Measurements from ENCODE around the gene NADSYN1. TPM values are rescaled to one million over a fixed set of nuclear protein-coding genes. Genes with fewer than 3 reads are reported as not detected.
A peak's percentile ranks its signal among the peaks of the same experiment; 100 is the strongest.
"Not testable (repeated sequence)": the region's sequence is repeated elsewhere in the genome, so short reads cannot be mapped to it uniquely, and the experiment has no call there.

NADSYN1 gene
- polyA plus RNA-seq, 3 donors, result 44.1 to 162 (median 44.8) TPM

GRCh38 chr11:71535825-71536224 is 82.8 kb downstream of the NADSYN1 start:
- Mint-ChIP-seq H3K36me3 (no peaks in the 10 kb centered on the region), H3K27me3 (ENCODE audit: low read depth in 3 of 3) (peaks cover 3 to 8% (median 4%) of the 10 kb centered on the region in 3 donors), H3K4me1 (peaks cover 4% of the 10 kb centered on the region), H3K27ac (no peak overlapping the region), H3K9me3 (peaks cover 3 to 6% (median 4%) of the 10 kb centered on the region in 7 donors), H3K4me3 (no peak overlapping the region)
- H3K79me2 ChIP-seq (ENCODE audit: insufficient read depth, low read length), result no peaks in the 10 kb centered on the region
- no peaks in the 10 kb centered on the region for H3K9me3 ChIP-seq (replicated peaks in 1 of 2; ENCODE audit: control insufficient read depth in 1 of 2, insufficient read depth in 1 of 2, low read length in 2 of 2)
- no peak overlapping the region for H2AFZ ChIP-seq (ENCODE audit: insufficient read depth, low read depth, low read length, poor library complexity, severe bottlenecking)
- H4K20me1 ChIP-seq (ENCODE audit: insufficient read depth, low read length), result no peaks in the 10 kb centered on the region
- TF ChIP-seq CTCF (IDR thresholded peaks at IDR 0.05), result no peak
- H3K4me1 ChIP-seq (ENCODE audit: control insufficient read depth in 1 of 2, insufficient read depth in 2 of 2, low read length in 2 of 2), result no peaks in the 10 kb centered on the region
- H3K27me3 ChIP-seq (ENCODE audit: control insufficient read depth in 2 of 2, insufficient read depth in 2 of 2, low read length in 2 of 2), result no peaks in the 10 kb centered on the region
- no peak overlapping the region for H3K4me3 ChIP-seq (replicated peaks in 1 of 3; ENCODE audit: low read depth in 2 of 3, low read length in 3 of 3)
- no peak overlapping the region for H3K27ac ChIP-seq (ENCODE audit: low read depth in 1 of 2, low read length in 2 of 2)
- no peak overlapping the region for H3K9ac ChIP-seq (ENCODE audit: insufficient read depth, low read length, poor library complexity, severe bottlenecking)
- H3K4me2 ChIP-seq (replicated peaks; ENCODE audit: extremely low read depth, low read length, poor library complexity, severe bottlenecking), result no peak overlapping the region
- intact Hi-C loops (cut with micrococcal nuclease), result no loop called here
- H3K36me3 ChIP-seq (replicated peaks in 1 of 2; ENCODE audit: control insufficient read depth in 1 of 2, insufficient read depth in 2 of 2, low read length in 2 of 2), result no peaks in the 10 kb centered on the region
- WGBS (ENCODE audit: insufficient coverage), result 100% methylated on average over 6 of the region's 9 CpGs
- no peak for DNase-seq

GRCh38 chr11:71537537-71537936 is 84.5 kb downstream of the NADSYN1 start:
- no peaks in the 10 kb centered on the region for H3K36me3 Mint-ChIP-seq
- DNase-seq, result no peak
- Histone ChIP-seq H4K20me1 (ENCODE audit: insufficient read depth, low read length) (no peaks in the 10 kb centered on the region), H3K27ac (ENCODE audit: low read depth in 1 of 2, low read length in 2 of 2) (no peak overlapping the region), H3K36me3 (replicated peaks in 1 of 2; ENCODE audit: control insufficient read depth in 1 of 2, insufficient read depth in 2 of 2, low read length in 2 of 2) (no peaks in the 10 kb centered on the region), H3K4me1 (ENCODE audit: control insufficient read depth in 1 of 2, insufficient read depth in 2 of 2, low read length in 2 of 2) (no peaks in the 10 kb centered on the region), H3K9ac (ENCODE audit: insufficient read depth, low read length, poor library complexity, severe bottlenecking) (no peak overlapping the region), H3K9me3 (replicated peaks in 1 of 2; ENCODE audit: control insufficient read depth in 1 of 2, insufficient read depth in 1 of 2, low read length in 2 of 2) (peaks cover 0 to 11% of the 10 kb centered on the region in 2 donors), H3K27me3 (ENCODE audit: control insufficient read depth in 2 of 2, insufficient read depth in 2 of 2, low read length in 2 of 2) (no peaks in the 10 kb centered on the region), H3K4me2 (replicated peaks; ENCODE audit: extremely low read depth, low read length, poor library complexity, severe bottlenecking) (no peak overlapping the region), H3K79me2 (ENCODE audit: insufficient read depth, low read length) (no peaks in the 10 kb centered on the region), H3K4me3 (replicated peaks in 1 of 3; ENCODE audit: low read depth in 2 of 3, low read length in 3 of 3) (no peak overlapping the region), H2AFZ (ENCODE audit: insufficient read depth, low read depth, low read length, poor library complexity, severe bottlenecking) (no peak overlapping the region)
- TF ChIP-seq CTCF (IDR thresholded peaks at IDR 0.05), result no peak
- no peak overlapping the region for H3K27ac Mint-ChIP-seq
- 90% methylated on average over 7 of the region's 9 CpGs for WGBS (ENCODE audit: insufficient coverage)
- H3K27me3 Mint-ChIP-seq (ENCODE audit: low read depth in 3 of 3), result peaks cover 3 to 8% (median 3%) of the 10 kb centered on the region in 3 donors
- intact Hi-C loops (cut with micrococcal nuclease), result no loop called here
- H3K4me1 Mint-ChIP-seq, result no peaks in the 10 kb centered on the region
- H3K9me3 Mint-ChIP-seq, result peaks cover 3 to 15% (median 6%) of the 10 kb centered on the region in 7 donors
- no peak overlapping the region for H3K4me3 Mint-ChIP-seq

GRCh38 chr11:71537977-71538665 is 85.1 kb downstream of the NADSYN1 start, which contains the start of gene KRTAP5-8:
TSS of gene KRTAP5-8 (plus strand) at chr11:71538025. CDS start at chr11:71538056, 31 bp downstream.
- H3K27ac Mint-ChIP-seq, result peak within 1 kb of the TSS in 1 of 7 donors; percentile 86

More at GRCh38 chr11:71537977-71538665, 85.1 kb downstream of the NADSYN1 start, which contains the start of gene KRTAP5-8:
- H3K4me3 Mint-ChIP-seq; H3K27me3 Mint-ChIP-seq (ENCODE audit: low read depth in 3 of 3); H2AFZ ChIP-seq (ENCODE audit: insufficient read depth, low read depth, low read length, poor library complexity, severe bottlenecking); H3K4me1 ChIP-seq (ENCODE audit: control insufficient read depth in 1 of 2, insufficient read depth in 2 of 2, low read length in 2 of 2); H4K20me1 ChIP-seq (ENCODE audit: insufficient read depth, low read length); H3K79me2 ChIP-seq (ENCODE audit: insufficient read depth, low read length); H3K36me3 Mint-ChIP-seq; DNase-seq; H3K36me3 ChIP-seq (replicated peaks in 1 of 2; ENCODE audit: control insufficient read depth in 1 of 2, insufficient read depth in 2 of 2, low read length in 2 of 2); H3K27ac ChIP-seq (ENCODE audit: low read depth in 1 of 2, low read length in 2 of 2); H3K9ac ChIP-seq (ENCODE audit: insufficient read depth, low read length, poor library complexity, severe bottlenecking); H3K27me3 ChIP-seq (ENCODE audit: control insufficient read depth in 2 of 2, insufficient read depth in 2 of 2, low read length in 2 of 2); H3K4me1 Mint-ChIP-seq; H3K4me3 ChIP-seq (replicated peaks in 1 of 3; ENCODE audit: low read depth in 2 of 3, low read length in 3 of 3); intact Hi-C loops (cut with micrococcal nuclease); H3K4me2 ChIP-seq (replicated peaks; ENCODE audit: extremely low read depth, low read length, poor library complexity, severe bottlenecking): not testable (repeated sequence)
- H3K9me3 Mint-ChIP-seq, result peaks cover 5 to 15% (median 6%) of the 10 kb centered on the region in 7 donors
- 0% methylated on average over 1 of the region's 4 CpGs for WGBS (ENCODE audit: insufficient coverage)
- peaks cover 0 to 11% of the 10 kb centered on the region in 2 donors for H3K9me3 ChIP-seq (replicated peaks in 1 of 2; ENCODE audit: control insufficient read depth in 1 of 2, insufficient read depth in 1 of 2, low read length in 2 of 2)

All from CD14-positive monocyte (primary cell).